ENCODE measurements around the gene SNX9.
"Not testable (repeated sequence)": the region's sequence is repeated elsewhere in the genome, so short reads cannot be mapped to it uniquely, and the experiment has no call there.

SNX9 gene

GRCh38 chr6:157956171-157956730, 133.2 kb downstream of the SNX9 start:
- no peak for DNase-seq

GRCh38 chr6:157959451-157960227, 136.6 kb downstream of the SNX9 start:
- no peak for DNase-seq

GRCh38 chr6:157961153-157961831, 138.2 kb downstream of the SNX9 start:
- no peak for DNase-seq

- no peak for DNase-seq
Observed at GRCh38 chr6:157961832-157962575, 139.0 kb downstream of the SNX9 start.

- no peak for DNase-seq
Observed at GRCh38 chr6:157962601-157963302, 139.7 kb downstream of the SNX9 start.

- DNase-seq: peak; percentile 13
Observed at GRCh38 chr6:157964100-157964499, 141.1 kb downstream of the SNX9 start.

- DNase-seq: no peak
Observed at GRCh38 chr6:157965387-157965786, 142.3 kb downstream of the SNX9 start.

GRCh38 chr6:157966589-157966977, 143.5 kb downstream of the SNX9 start:
- DNase-seq: no peak

- peak; percentile 20 for DNase-seq
Observed at GRCh38 chr6:157967020-157967419, 144.0 kb downstream of the SNX9 start.

- no peak for DNase-seq
Observed at GRCh38 chr6:157967486-157967885, 144.4 kb downstream of the SNX9 start.

GRCh38 chr6:157972177-157972576, 149.1 kb downstream of the SNX9 start:
- not testable (repeated sequence) for DNase-seq

GRCh38 chr6:157974341-157974894, 151.4 kb downstream of the SNX9 start:
- DNase-seq: no peak

- no peak for DNase-seq
Observed at GRCh38 chr6:157974967-157975366, 151.9 kb downstream of the SNX9 start.

GRCh38 chr6:157975456-157975855, 152.4 kb downstream of the SNX9 start:
- DNase-seq: no peak

GRCh38 chr6:157976345-157977175, 153.5 kb downstream of the SNX9 start:
- no peak for DNase-seq

- no peak for DNase-seq
Observed at GRCh38 chr6:157977176-157977804, 154.2 kb downstream of the SNX9 start.

GRCh38 chr6:157978021-157978783, 155.2 kb downstream of the SNX9 start:
- no peak for DNase-seq

- DNase-seq: no peak
Observed at GRCh38 chr6:157980288-157981131, 157.5 kb downstream of the SNX9 start.

GRCh38 chr6:157981132-157981394, 158.0 kb downstream of the SNX9 start:
- DNase-seq: no peak
